Kidney tubule cell (primary cell): ENCODE data around the gene USP9X.
"Not testable (repeated sequence)": the region's sequence is repeated elsewhere in the genome, so short reads cannot be mapped to it uniquely, and the experiment has no call there.

Experiments used
- DNase-seq: peaks from one replicate; pipeline ENCODE4 v3.0.0-alpha.2; 2018; ENCODE audit warnings: low spot score

The USP9X gene

GRCh38 chrX:41086627-41086932 lies 1.3 kb downstream of the USP9X start:
- no peak for DNase-seq

- DNase-seq = no peak
Measured at GRCh38 chrX:41087201-41087600, 2.0 kb downstream of the USP9X start.

- peak; percentile 20 for DNase-seq
Measured at GRCh38 chrX:41090568-41091238, 5.5 kb downstream of the USP9X start.

- DNase-seq = no peak
Measured at GRCh38 chrX:41092776-41093175, 7.5 kb downstream of the USP9X start.

GRCh38 chrX:41095174-41095573 lies 9.9 kb downstream of the USP9X start:
- DNase-seq = no peak

- no peak for DNase-seq
Measured at GRCh38 chrX:41095908-41096307, 10.7 kb downstream of the USP9X start.

- DNase-seq = peak; percentile 25
Measured at GRCh38 chrX:41096339-41096955, 11.2 kb downstream of the USP9X start.

GRCh38 chrX:41097326-41097725 lies 12.1 kb downstream of the USP9X start:
- DNase-seq = no peak

- no peak for DNase-seq
Measured at GRCh38 chrX:41100200-41100599, 15.0 kb downstream of the USP9X start.

GRCh38 chrX:41100819-41101218 lies 15.6 kb downstream of the USP9X start:
- no peak for DNase-seq

GRCh38 chrX:41105005-41105404 lies 19.8 kb downstream of the USP9X start:
- DNase-seq = no peak

GRCh38 chrX:41106257-41106656 lies 21.0 kb downstream of the USP9X start:
- not testable (repeated sequence) for DNase-seq

- no peak for DNase-seq
Measured at GRCh38 chrX:41108007-41108406, 22.8 kb downstream of the USP9X start.

- no peak for DNase-seq
Measured at GRCh38 chrX:41108463-41109205, 23.4 kb downstream of the USP9X start.

- no peak for DNase-seq
Measured at GRCh38 chrX:41110801-41111625, 25.8 kb downstream of the USP9X start.

- peak; percentile 62 for DNase-seq
Measured at GRCh38 chrX:41115104-41115425, 29.8 kb downstream of the USP9X start.

- DNase-seq = peak; percentile 39
Measured at GRCh38 chrX:41116948-41117347, 31.7 kb downstream of the USP9X start.

- DNase-seq = no peak
Measured at GRCh38 chrX:41118156-41118555, 32.9 kb downstream of the USP9X start.

GRCh38 chrX:41119803-41120202 lies 34.6 kb downstream of the USP9X start:
- DNase-seq = no peak

GRCh38 chrX:41121766-41122165 lies 36.5 kb downstream of the USP9X start:
- no peak for DNase-seq

- DNase-seq = no peak
Measured at GRCh38 chrX:41122664-41123257, 37.5 kb downstream of the USP9X start.

GRCh38 chrX:41127477-41128192 lies 42.4 kb downstream of the USP9X start:
- peak; percentile 76 for DNase-seq
